WTC11 (cell line): ENCODE results near the gene PLA2G4A. TPM values are rescaled to one million over a fixed set of nuclear protein-coding genes. Genes with fewer than 3 reads are reported as not detected.

Source experiments
- ATAC-seq: fragments of 200-7000 bp; cut with Tn5 transposase; 2 replicates; pipeline ENCODE4 v1.10.0; 2021; ENCODE audit warnings: mild to moderate bottlenecking, moderate library complexity
- CTCF ChIA-PET: fragments of 300-600 bp; sonication (Branson Sonifier 250); formaldehyde crosslinking; loops from one replicate; lab custom pipeline; 2021; ENCODE audit warnings: antibody characterized with exemption; lab: Charles Lee
- POLR2A ChIA-PET: fragments of 350-600 bp; sonication (Branson Sonifier 250); formaldehyde crosslinking; loops from one replicate; lab custom pipeline; 2021; ENCODE audit warnings: antibody characterized with exemption; lab: Charles Lee
- DNase-seq: peaks from one replicate; pipeline ENCODE4 v3.0.0; 2021; ENCODE audit warnings: low spot score
- H3K27ac Mint-ChIP-seq: 2 replicates; pipeline ENCODE4 v1.8.0; 2021; ENCODE audit warnings: mixed read lengths
- H3K27me3 Mint-ChIP-seq: 2 replicates; pipeline ENCODE4 v1.8.0; 2021; ENCODE audit warnings: low read depth, mild to moderate bottlenecking, moderate library complexity, mixed read lengths
- H3K36me3 Mint-ChIP-seq: 2 replicates; pipeline ENCODE4 v1.8.0; 2021; ENCODE audit warnings: mixed read lengths
- H3K4me1 Mint-ChIP-seq: 2 replicates; pipeline ENCODE4 v1.8.0; 2022; ENCODE audit warnings: mixed read lengths
- H3K4me3 Mint-ChIP-seq: 2 replicates; pipeline ENCODE4 v1.8.0; 2021; ENCODE audit warnings: mild to moderate bottlenecking, moderate library complexity, mixed read lengths
- H3K9me3 Mint-ChIP-seq: 2 replicates; pipeline ENCODE4 v1.8.0; 2021; ENCODE audit warnings: mixed read lengths
- AFF4 ChIP-seq: sonication (generic); formaldehyde crosslinking; IDR thresholded peaks from 2 replicates; pipeline ENCODE4 v1.8.1; 2023; ENCODE audit warnings: mild to moderate bottlenecking, missing genetic modification reagents, borderline replicate concordance
- AR ChIP-seq: fragments of 250-450 bp; sonication (Bioruptor Pico); IDR thresholded peaks from 2 replicates; pipeline ENCODE4 v1.9.0; 2021; ENCODE audit warnings: mild to moderate bottlenecking
- CBFB ChIP-seq: sonication (generic); formaldehyde crosslinking; IDR thresholded peaks from 2 replicates; pipeline ENCODE4 v1.8.1; 2022; ENCODE audit warnings: mild to moderate bottlenecking, low read depth, missing genetic modification reagents
- CREB1 ChIP-seq: sonication (generic); formaldehyde crosslinking; IDR thresholded peaks from 2 replicates; pipeline ENCODE4 v1.8.0; 2023; ENCODE audit warnings: mild to moderate bottlenecking, missing genetic modification reagents
- CREM ChIP-seq: sonication (generic); formaldehyde crosslinking; IDR thresholded peaks from 2 replicates; pipeline ENCODE4 v1.8.1; 2022; ENCODE audit warnings: mild to moderate bottlenecking, missing genetic modification reagents, moderate library complexity
- ETV6 ChIP-seq: sonication (generic); formaldehyde crosslinking; IDR thresholded peaks from 2 replicates; pipeline ENCODE4 v1.8.1; 2022; ENCODE audit warnings: mild to moderate bottlenecking, missing genetic modification reagents
- FOXK1 ChIP-seq: sonication (generic); formaldehyde crosslinking; IDR thresholded peaks from 2 replicates; pipeline ENCODE4 v1.8.0; 2022; ENCODE audit warnings: mild to moderate bottlenecking, moderate library complexity, missing genetic modification reagents
- GABPB1 ChIP-seq: sonication (generic); formaldehyde crosslinking; IDR thresholded peaks from 2 replicates; pipeline ENCODE4 v1.8.1; 2023; ENCODE audit warnings: mild to moderate bottlenecking, missing genetic modification reagents
- HMGXB4 ChIP-seq: sonication (generic); formaldehyde crosslinking; IDR thresholded peaks from 2 replicates; pipeline ENCODE4 v1.8.1; 2023; ENCODE audit warnings: mild to moderate bottlenecking, moderate library complexity, missing genetic modification reagents
- JUN ChIP-seq: sonication (generic); formaldehyde crosslinking; IDR thresholded peaks from 2 replicates; pipeline ENCODE4 v1.8.0; 2023; ENCODE audit warnings: mild to moderate bottlenecking, missing genetic modification reagents
- MXD4 ChIP-seq: fragments of 250-450 bp; sonication (Bioruptor Pico); IDR thresholded peaks from 2 replicates; pipeline ENCODE4 v1.8.0; 2021; ENCODE audit warnings: mild to moderate bottlenecking, moderate library complexity, borderline replicate concordance
- NR2C2 ChIP-seq: sonication (generic); formaldehyde crosslinking; IDR thresholded peaks from 2 replicates; pipeline ENCODE4 v1.8.0; 2022; ENCODE audit warnings: mild to moderate bottlenecking, missing genetic modification reagents
- PRRX2 ChIP-seq: fragments of 250-450 bp; sonication (Bioruptor Pico); IDR thresholded peaks from 2 replicates; pipeline ENCODE4 v1.8.0; 2021; ENCODE audit warnings: mild to moderate bottlenecking
- SMAD4 ChIP-seq: sonication (generic); formaldehyde crosslinking; IDR thresholded peaks from 2 replicates; pipeline ENCODE4 v1.8.0; 2022; ENCODE audit warnings: mild to moderate bottlenecking, missing genetic modification reagents
- SOX15 ChIP-seq: fragments of 250-450 bp; sonication (Bioruptor Pico); IDR thresholded peaks from 2 replicates; pipeline ENCODE4 v1.9.0; 2021; ENCODE audit warnings: mild to moderate bottlenecking
- ZNF138 ChIP-seq: sonication (generic); formaldehyde crosslinking; conservative IDR thresholded peaks from 2 replicates; pipeline ENCODE4 v1.8.1; 2022; ENCODE audit warnings: mild to moderate bottlenecking, moderate library complexity, missing genetic modification reagents
- ZNF425 ChIP-seq: fragments of 250-450 bp; sonication (Bioruptor Pico); conservative IDR thresholded peaks from 2 replicates; pipeline ENCODE4 v1.9.0; 2021; ENCODE audit warnings: mild to moderate bottlenecking
- ZSCAN18 ChIP-seq: fragments of 250-450 bp; sonication (Bioruptor Pico); IDR thresholded peaks from 2 replicates; pipeline ENCODE4 v2.1.2; 2022; ENCODE audit warnings: mild to moderate bottlenecking, moderate library complexity
- total RNA-seq: library from RNA; stranded (reverse); gene quantifications from 3 replicates; pipeline ENCODE4 v1.2.3, GENCODE V29; 2021

The PLA2G4A gene
- total RNA-seq, 1 experiment from 2014 or later = 1.3 TPM

- CTCF ChIA-PET = no interaction called here
- H3K4me1 Mint-ChIP-seq = no peaks in the 10 kb centered on the region; the same call in 1 of the 2 replicates
- H3K4me3 Mint-ChIP-seq = no peak overlapping the region
- TF ChIP-seq JUN (no peak), ZNF138 (CRISPR knock-in tag) (no peak), SMAD4 (no peak), CREB1 (no peak), AFF4 (CRISPR knock-in tag) (no peak), CBFB (CRISPR knock-in tag) (no peak), HMGXB4 (no peak), ETV6 (CRISPR knock-in tag) (no peak), NR2C2 (no peak), ZSCAN18 (CRISPR knock-in tag) (no peak), PRRX2 (CRISPR knock-in tag) (no peak), MXD4 (CRISPR knock-in tag) (no peak), CREM (no peak), AR (no peak), GABPB1 (CRISPR knock-in tag) (no peak), FOXK1 (CRISPR knock-in tag) (no peak), ZNF425 (CRISPR knock-in tag) (no peak), SOX15 (CRISPR knock-in tag) (no peak)
- TF ChIP-seq, all 79 proteins: peak for 0
- POLR2A ChIA-PET = interaction anchor here (0.6 kb wide), 1 partner anchor 1519 kb away, joined by 7 read pairs; no protein-coding TSS in a partner anchor
- no peak for ATAC-seq
- no peaks in the 10 kb centered on the region for H3K9me3 Mint-ChIP-seq
- no peak for DNase-seq
- H3K27me3 Mint-ChIP-seq = no peaks in the 10 kb centered on the region
- no peak overlapping the region for H3K27ac Mint-ChIP-seq
- no peaks in the 10 kb centered on the region for H3K36me3 Mint-ChIP-seq
Measured at GRCh38 chr1:186819563-186819962, 9.2 kb upstream of the PLA2G4A start.
